Right lobe of liver (tissue), 4 donors: ENCODE results near the gene MAP3K5.

Source experiments
- POLR2A ChIP-seq: fragments of 450-650 bp; IDR thresholded peaks from one replicate; pipeline ENCODE4 v1.6.1; 2017; ENCODE audit warnings: antibody characterized with exemption, mild to moderate bottlenecking
- TF ChIP-seq, protein P1 (sequence below), 4 donors: fragments of 200-600 bp in 3 of 4; fragments of 450-650 bp in 1 of 4; IDR thresholded peaks; one replicate each; pipeline versions ENCODE4 v1.5.1 to v1.8.0; 2016 to 2022; ENCODE audit warnings: antibody characterized with exemption in 4 of 4, mild to moderate bottlenecking in 2 of 4
- donor health status: DM: no; HTN: no; CAD: no.
- donor health status: DM: no; HTN: no; CAD: no.
- donor health status: DM: no; HTN: yes; CAD: no.

DNA sequence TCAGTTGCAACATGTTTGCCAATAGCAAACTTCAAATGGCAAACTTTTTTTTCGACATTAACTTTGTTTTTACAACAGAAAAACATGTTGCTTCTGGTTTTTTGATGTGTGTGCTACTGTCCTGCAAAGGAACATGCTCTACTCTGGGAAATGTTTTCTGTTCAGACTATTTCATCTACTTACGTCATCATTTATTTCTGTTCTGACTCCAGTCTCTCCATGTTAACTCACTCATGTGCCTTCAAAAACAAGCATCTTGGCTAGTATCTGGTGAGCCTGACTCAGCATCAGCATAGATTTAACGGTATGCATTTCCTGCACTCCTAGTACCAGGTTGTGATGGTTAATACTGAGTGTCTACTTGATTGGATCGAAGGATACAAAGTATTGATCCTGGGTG, 206.0 kb downstream of the MAP3K5 start:
- TF ChIP-seq, protein P1, sequence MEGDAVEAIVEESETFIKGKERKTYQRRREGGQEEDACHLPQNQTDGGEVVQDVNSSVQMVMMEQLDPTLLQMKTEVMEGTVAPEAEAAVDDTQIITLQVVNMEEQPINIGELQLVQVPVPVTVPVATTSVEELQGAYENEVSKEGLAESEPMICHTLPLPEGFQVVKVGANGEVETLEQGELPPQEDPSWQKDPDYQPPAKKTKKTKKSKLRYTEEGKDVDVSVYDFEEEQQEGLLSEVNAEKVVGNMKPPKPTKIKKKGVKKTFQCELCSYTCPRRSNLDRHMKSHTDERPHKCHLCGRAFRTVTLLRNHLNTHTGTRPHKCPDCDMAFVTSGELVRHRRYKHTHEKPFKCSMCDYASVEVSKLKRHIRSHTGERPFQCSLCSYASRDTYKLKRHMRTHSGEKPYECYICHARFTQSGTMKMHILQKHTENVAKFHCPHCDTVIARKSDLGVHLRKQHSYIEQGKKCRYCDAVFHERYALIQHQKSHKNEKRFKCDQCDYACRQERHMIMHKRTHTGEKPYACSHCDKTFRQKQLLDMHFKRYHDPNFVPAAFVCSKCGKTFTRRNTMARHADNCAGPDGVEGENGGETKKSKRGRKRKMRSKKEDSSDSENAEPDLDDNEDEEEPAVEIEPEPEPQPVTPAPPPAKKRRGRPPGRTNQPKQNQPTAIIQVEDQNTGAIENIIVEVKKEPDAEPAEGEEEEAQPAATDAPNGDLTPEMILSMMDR (IDR thresholded peaks at IDR 0.05), result no peak
- TF ChIP-seq POLR2A, result no peak
